GM12878 (cell line): ENCODE measurements around the gene FKRP. TPM values are rescaled to one million over a fixed set of nuclear protein-coding genes. Genes with fewer than 3 reads are reported as not detected.

Source experiments
- BHLHE40 ChIP-seq, 2 experiments: fragments of 450-650 bp in 1 of 2; IDR thresholded peaks; 2 replicates each; pipeline ENCODE4 v1.6.1; 2011 to 2017; ENCODE audit warnings: low read depth in 2 of 2, borderline replicate concordance in 1 of 2, improper control_type of control experiment in 1 of 2, low read length in 1 of 2, mild to moderate bottlenecking in 1 of 2
- BRCA1 ChIP-seq: IDR thresholded peaks from 2 replicates; pipeline ENCODE4 v1.6.1; 2011; ENCODE audit warnings: low read depth, low read length, improper control_type of control experiment
- CBX3 ChIP-seq: fragments of 200-600 bp; sonication (generic); IDR thresholded peaks from 2 replicates; pipeline ENCODE4 v1.6.1; 2016; ENCODE audit warnings: low read depth, borderline replicate concordance
- ELK1 ChIP-seq: IDR thresholded peaks from 2 replicates; pipeline ENCODE4 v1.6.1; 2012; ENCODE audit warnings: low read depth, low read length, improper control_type of control experiment
- EP300 ChIP-seq, 2 experiments: fragments of 150-350 bp in 1 of 2; IDR thresholded peaks; 2 replicates each; pipeline ENCODE4 v1.6.1; 2011 to 2012; ENCODE audit warnings: low read depth in 2 of 2, low read length in 2 of 2, borderline replicate concordance in 1 of 2, improper control_type of control experiment in 1 of 2, inconsistent platforms in 1 of 2; ENCODE audit not compliant: control insufficient read depth in 1 of 2
- GATAD2B ChIP-seq: fragments of 450-650 bp; conservative IDR thresholded peaks from 2 replicates; pipeline ENCODE4 v1.6.1; 2017; ENCODE audit warnings: low read depth, mild to moderate bottlenecking, moderate library complexity
- IKZF2 ChIP-seq, 2 experiments: fragments of 450-650 bp; IDR thresholded peaks; 2 replicates each; pipeline ENCODE4 v1.6.1; 2017; ENCODE audit warnings: mild to moderate bottlenecking in 2 of 2, moderate library complexity in 2 of 2
- MYC ChIP-seq: IDR thresholded peaks from 2 replicates; pipeline ENCODE4 v1.6.1; 2011; ENCODE audit warnings: mild to moderate bottlenecking, low read length, moderate library complexity, inconsistent platforms; ENCODE audit not compliant: insufficient read depth, insufficient replicate concordance, insufficient read length, severe bottlenecking
- NBN ChIP-seq: fragments of 450-650 bp; IDR thresholded peaks from 2 replicates; pipeline ENCODE4 v1.6.1; 2016
- POLR2A ChIP-seq: IDR thresholded peaks from 2 replicates; pipeline ENCODE4 v1.6.1; 2011; ENCODE audit warnings: low read depth, mild to moderate bottlenecking, low read length
- TBL1XR1 ChIP-seq: IDR thresholded peaks from 2 replicates; pipeline ENCODE4 v1.6.1; 2012; ENCODE audit warnings: low read depth, low read length, improper control_type of control experiment
- polyA plus RNA-seq, 11 experiments: library from polyadenylated mRNA; depleted of rRNA in 4 of 11; unstranded in 6 of 11; stranded (reverse) in 5 of 11; fragments of >200 nt; fragmentation: Nextera tagmentation in 4 of 11; fragmentation: Illumina TruSeq in 1 of 11; extraction: Ambion mirVana in 4 of 11; extraction: Trizol in 1 of 11; gene quantifications; 1 replicate in 1 of 11; 2 replicates in 10 of 11; pipeline versions ENCODE4 v1.2.1 to v1.2.3, GENCODE V29; 2011 to 2016; ENCODE audit warnings: inconsistent platforms in 2 of 11, missing spikeins in 2 of 11, low read depth in 1 of 11
- total RNA-seq, 4 experiments: library from RNA; depleted of rRNA in 3 of 4; stranded (reverse); fragments of >200 nt in 3 of 4; fragmentation: Illumina TruSeq in 1 of 4; extraction: Trizol in 1 of 4; gene quantifications; 2 replicates each; pipeline versions ENCODE4 v1.2.1 to v1.2.3, GENCODE V29; 2013 to 2021
- TF ChIP-seq, protein P1 (sequence below): fragments of 450-650 bp; IDR thresholded peaks from 2 replicates; pipeline ENCODE4 v1.6.1; 2018; ENCODE audit warnings: mild to moderate bottlenecking, low read depth, moderate library complexity; ENCODE audit not compliant: partially characterized antibody
- TF ChIP-seq, protein P2 (sequence below): fragments of 450-650 bp; conservative IDR thresholded peaks from 2 replicates; pipeline ENCODE4 v1.6.1; 2017; ENCODE audit warnings: mild to moderate bottlenecking, moderate library complexity
- TF ChIP-seq, protein P3 (sequence below): fragments of 450-650 bp; IDR thresholded peaks from 2 replicates; pipeline ENCODE4 v1.6.1; 2017; ENCODE audit warnings: mild to moderate bottlenecking

The FKRP gene
- total and polyA plus RNA-seq, 10 of the 15 experiments (the other 5 are each of a cell fraction or from before 2014, with no cell fraction given): 1.3 to 14.1 (median 7.8) TPM

DNA sequence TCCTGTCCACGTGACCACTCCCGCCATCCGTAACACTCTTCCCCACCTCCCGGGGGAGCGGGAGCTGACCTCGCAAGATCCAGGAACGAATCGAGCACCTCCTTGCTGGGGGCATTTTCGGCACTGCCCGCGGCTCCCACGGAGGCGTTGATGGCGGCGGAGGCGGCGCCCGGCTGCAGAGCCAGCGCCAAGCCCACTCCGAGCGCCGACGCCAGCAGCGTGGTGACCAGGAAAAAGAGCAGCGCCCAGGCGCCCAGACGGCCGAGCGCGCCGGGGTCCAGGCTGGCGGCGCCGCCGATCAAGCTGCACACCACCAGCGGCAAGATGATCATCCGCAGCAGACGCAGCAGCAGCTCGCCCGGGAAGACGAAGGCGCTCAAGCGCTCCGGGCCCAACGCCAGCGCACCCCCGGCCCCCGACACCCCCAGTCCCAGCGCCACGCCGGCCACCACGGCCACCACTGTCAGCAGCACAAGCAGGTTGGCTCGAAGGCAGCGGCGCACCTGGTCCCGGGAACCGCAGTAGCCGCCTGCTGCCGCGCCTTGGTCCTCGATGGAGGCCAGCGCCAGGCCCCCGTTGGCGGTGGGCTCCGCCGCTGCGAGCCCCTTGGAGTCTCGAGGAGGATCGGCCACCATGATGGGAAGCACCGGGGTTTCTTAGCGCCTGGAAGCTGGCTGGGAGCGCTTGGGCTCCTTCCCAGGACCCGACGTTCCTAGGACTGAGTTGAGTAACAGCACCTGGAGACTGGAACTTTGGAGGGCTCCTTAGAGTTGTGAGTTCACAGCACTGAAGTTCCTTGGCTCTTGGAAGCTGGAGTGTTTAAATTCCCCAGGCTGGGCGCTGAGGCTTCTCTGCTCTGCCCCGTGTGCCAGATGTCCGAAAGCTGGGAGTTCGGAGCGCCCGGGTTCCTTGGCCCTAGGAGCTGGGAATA is 41.7 kb downstream of the FKRP start (continued):
- TF ChIP-seq, protein P1, sequence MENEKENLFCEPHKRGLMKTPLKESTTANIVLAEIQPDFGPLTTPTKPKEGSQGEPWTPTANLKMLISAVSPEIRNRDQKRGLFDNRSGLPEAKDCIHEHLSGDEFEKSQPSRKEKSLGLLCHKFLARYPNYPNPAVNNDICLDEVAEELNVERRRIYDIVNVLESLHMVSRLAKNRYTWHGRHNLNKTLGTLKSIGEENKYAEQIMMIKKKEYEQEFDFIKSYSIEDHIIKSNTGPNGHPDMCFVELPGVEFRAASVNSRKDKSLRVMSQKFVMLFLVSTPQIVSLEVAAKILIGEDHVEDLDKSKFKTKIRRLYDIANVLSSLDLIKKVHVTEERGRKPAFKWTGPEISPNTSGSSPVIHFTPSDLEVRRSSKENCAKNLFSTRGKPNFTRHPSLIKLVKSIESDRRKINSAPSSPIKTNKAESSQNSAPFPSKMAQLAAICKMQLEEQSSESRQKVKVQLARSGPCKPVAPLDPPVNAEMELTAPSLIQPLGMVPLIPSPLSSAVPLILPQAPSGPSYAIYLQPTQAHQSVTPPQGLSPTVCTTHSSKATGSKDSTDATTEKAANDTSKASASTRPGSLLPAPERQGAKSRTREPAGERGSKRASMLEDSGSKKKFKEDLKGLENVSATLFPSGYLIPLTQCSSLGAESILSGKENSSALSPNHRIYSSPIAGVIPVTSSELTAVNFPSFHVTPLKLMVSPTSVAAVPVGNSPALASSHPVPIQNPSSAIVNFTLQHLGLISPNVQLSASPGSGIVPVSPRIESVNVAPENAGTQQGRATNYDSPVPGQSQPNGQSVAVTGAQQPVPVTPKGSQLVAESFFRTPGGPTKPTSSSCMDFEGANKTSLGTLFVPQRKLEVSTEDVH: no peak
- TF ChIP-seq GATAD2B (peak; percentile 67; the same call in 1 of the 2 replicates), BRCA1 (no peak), MYC (no peak), POLR2A (peak; percentile 63), TBL1XR1 (no peak), EP300 (IDR thresholded peaks at IDR 0.05; ENCODE audit: borderline replicate concordance in 1 of 2, control insufficient read depth in 1 of 2, low read depth in 2 of 2, low read length in 2 of 2) (no peak), CBX3 (no peak), BHLHE40 (IDR thresholded peaks at IDR 0.05; ENCODE audit: borderline replicate concordance in 1 of 2, low read depth in 2 of 2, low read length in 1 of 2) (peak in 1 of 2 experiments; percentile 35; a peak in 1 of 4 replicates), IKZF2 (IDR thresholded peaks at IDR 0.05) (no peak; a peak in 2 of 4 replicates), NBN (no peak), ELK1 (no peak)
- TF ChIP-seq, protein P2, sequence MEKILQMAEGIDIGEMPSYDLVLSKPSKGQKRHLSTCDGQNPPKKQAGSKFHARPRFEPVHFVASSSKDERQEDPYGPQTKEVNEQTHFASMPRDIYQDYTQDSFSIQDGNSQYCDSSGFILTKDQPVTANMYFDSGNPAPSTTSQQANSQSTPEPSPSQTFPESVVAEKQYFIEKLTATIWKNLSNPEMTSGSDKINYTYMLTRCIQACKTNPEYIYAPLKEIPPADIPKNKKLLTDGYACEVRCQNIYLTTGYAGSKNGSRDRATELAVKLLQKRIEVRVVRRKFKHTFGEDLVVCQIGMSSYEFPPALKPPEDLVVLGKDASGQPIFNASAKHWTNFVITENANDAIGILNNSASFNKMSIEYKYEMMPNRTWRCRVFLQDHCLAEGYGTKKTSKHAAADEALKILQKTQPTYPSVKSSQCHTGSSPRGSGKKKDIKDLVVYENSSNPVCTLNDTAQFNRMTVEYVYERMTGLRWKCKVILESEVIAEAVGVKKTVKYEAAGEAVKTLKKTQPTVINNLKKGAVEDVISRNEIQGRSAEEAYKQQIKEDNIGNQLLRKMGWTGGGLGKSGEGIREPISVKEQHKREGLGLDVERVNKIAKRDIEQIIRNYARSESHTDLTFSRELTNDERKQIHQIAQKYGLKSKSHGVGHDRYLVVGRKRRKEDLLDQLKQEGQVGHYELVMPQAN: peak; percentile 6; the same call in 1 of the 2 replicates
- TF ChIP-seq, protein P3, sequence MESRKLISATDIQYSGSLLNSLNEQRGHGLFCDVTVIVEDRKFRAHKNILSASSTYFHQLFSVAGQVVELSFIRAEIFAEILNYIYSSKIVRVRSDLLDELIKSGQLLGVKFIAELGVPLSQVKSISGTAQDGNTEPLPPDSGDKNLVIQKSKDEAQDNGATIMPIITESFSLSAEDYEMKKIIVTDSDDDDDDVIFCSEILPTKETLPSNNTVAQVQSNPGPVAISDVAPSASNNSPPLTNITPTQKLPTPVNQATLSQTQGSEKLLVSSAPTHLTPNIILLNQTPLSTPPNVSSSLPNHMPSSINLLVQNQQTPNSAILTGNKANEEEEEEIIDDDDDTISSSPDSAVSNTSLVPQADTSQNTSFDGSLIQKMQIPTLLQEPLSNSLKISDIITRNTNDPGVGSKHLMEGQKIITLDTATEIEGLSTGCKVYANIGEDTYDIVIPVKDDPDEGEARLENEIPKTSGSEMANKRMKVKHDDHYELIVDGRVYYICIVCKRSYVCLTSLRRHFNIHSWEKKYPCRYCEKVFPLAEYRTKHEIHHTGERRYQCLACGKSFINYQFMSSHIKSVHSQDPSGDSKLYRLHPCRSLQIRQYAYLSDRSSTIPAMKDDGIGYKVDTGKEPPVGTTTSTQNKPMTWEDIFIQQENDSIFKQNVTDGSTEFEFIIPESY: no peak
